ENCODE results near the gene SYS1. TPM values are rescaled to one million over a fixed set of nuclear protein-coding genes. Genes with fewer than 3 reads are reported as not detected.

SYS1 gene
- total RNA-seq, 1 experiment from 2014 or later, result 38.8 TPM

DNA sequence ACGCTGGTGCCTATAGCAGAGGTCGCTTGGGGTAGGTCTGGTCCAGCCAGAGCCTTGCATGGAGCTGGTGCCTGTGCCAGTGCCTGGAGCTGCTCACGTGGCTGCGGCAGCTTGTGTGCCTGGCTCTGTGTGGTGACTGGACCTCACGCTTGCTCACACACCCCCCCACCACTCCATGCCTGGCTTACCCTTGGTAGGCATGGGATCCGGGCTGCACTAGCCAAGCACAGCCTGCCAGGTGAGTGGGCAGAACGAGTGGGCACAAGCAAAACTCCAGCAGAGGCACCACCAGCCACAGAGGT is 32.1 kb downstream of the SYS1 start:
- TF ChIP-seq, protein P1, sequence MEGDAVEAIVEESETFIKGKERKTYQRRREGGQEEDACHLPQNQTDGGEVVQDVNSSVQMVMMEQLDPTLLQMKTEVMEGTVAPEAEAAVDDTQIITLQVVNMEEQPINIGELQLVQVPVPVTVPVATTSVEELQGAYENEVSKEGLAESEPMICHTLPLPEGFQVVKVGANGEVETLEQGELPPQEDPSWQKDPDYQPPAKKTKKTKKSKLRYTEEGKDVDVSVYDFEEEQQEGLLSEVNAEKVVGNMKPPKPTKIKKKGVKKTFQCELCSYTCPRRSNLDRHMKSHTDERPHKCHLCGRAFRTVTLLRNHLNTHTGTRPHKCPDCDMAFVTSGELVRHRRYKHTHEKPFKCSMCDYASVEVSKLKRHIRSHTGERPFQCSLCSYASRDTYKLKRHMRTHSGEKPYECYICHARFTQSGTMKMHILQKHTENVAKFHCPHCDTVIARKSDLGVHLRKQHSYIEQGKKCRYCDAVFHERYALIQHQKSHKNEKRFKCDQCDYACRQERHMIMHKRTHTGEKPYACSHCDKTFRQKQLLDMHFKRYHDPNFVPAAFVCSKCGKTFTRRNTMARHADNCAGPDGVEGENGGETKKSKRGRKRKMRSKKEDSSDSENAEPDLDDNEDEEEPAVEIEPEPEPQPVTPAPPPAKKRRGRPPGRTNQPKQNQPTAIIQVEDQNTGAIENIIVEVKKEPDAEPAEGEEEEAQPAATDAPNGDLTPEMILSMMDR (conservative IDR thresholded peaks at IDR 0.05), result no peak
- TF ChIP-seq EZH2 (IDR thresholded peaks at IDR 0.05; ENCODE audit: low read depth), result no peak
- no peak overlapping the region for H3K4me2 ChIP-seq
- ChIA-PET POLR2A (ENCODE audit: unreplicated experiment) (no interaction called here), CTCF (no interaction called here)
- H3K27me3 ChIP-seq (ENCODE audit: insufficient read depth, low read depth), result no peaks in the 10 kb centered on the region
- no peaks in the 10 kb centered on the region for H3F3A ChIP-seq (ENCODE audit: insufficient read depth, low read depth)
- H2AFZ ChIP-seq, result no peak overlapping the region
- no peaks in the 10 kb centered on the region for H3K36me3 ChIP-seq (ENCODE audit: low read depth)
- intact Hi-C loops (cut with micrococcal nuclease; ENCODE audit: unreplicated experiment), result no loop called here
- DNase-seq, result no peak
- H4K20me1 ChIP-seq (ENCODE audit: insufficient read depth), result no peaks in the 10 kb centered on the region
- H3K79me2 ChIP-seq (ENCODE audit: low read depth), result no peaks in the 10 kb centered on the region
- no peaks in the 10 kb centered on the region for H3K4me1 ChIP-seq (replicated peaks; ENCODE audit: insufficient read depth)
- no peaks in the 10 kb centered on the region for H3K9me2 ChIP-seq (ENCODE audit: insufficient read depth)
- no peak overlapping the region for H3K4me3 ChIP-seq
- peaks cover 5% of the 10 kb centered on the region; the same call in 1 of the 2 replicates for H3K9me3 ChIP-seq (ENCODE audit: insufficient read depth, low read depth)
- BruUV-seq (replicated peaks), result no TSS peak
- no peak overlapping the region for H3K27ac ChIP-seq

DNA sequence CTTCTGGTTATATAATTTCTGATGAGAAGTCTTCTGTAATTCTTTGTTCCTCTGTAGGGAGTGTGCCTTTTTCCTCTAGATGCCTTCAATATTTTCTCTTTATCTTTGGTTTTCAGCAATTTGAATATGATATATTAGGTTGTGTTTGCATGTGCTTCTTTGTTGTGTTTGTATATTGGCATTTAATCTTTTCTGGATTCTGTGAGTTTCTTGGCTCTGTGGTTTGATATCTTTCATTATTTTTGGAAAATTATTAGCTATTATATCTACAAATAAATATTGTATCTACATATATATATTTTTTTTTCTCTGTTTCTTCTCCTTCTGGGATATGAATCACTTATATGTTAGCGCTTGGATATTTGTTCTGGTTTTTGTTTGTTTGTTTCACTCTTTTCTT is 36.1 kb downstream of the SYS1 start:
- Histone ChIP-seq H3K27ac (no peak overlapping the region), H3K4me3 (no peak overlapping the region), H3K36me3 (ENCODE audit: low read depth) (no peaks in the 10 kb centered on the region), H3K9me2 (ENCODE audit: insufficient read depth) (no peaks in the 10 kb centered on the region), H3K4me2 (no peak overlapping the region), H3K4me1 (replicated peaks; ENCODE audit: insufficient read depth) (no peaks in the 10 kb centered on the region), H3K27me3 (ENCODE audit: insufficient read depth, low read depth) (no peaks in the 10 kb centered on the region), H3K79me2 (ENCODE audit: low read depth) (no peaks in the 10 kb centered on the region), H4K20me1 (ENCODE audit: insufficient read depth) (no peaks in the 10 kb centered on the region), H3K9me3 (ENCODE audit: insufficient read depth, low read depth) (peaks cover 24% of the 10 kb centered on the region; the same call in 1 of the 2 replicates), H3F3A (ENCODE audit: insufficient read depth, low read depth) (peaks cover 3% of the 10 kb centered on the region; the same call in 1 of the 2 replicates), H2AFZ (no peak overlapping the region)
- intact Hi-C loops (cut with micrococcal nuclease; ENCODE audit: unreplicated experiment), result no loop called here
- ChIA-PET POLR2A (ENCODE audit: unreplicated experiment) (interaction anchor here (0.6 to 0.7 kb wide), 2 partner anchors 19 to 38 kb away, joined by 4 to 8 read pairs; no protein-coding TSS in a partner anchor), CTCF (no interaction called here)
- DNase-seq, result no peak
- no TSS peak for BruUV-seq (replicated peaks)
- TF ChIP-seq, protein P1 (conservative IDR thresholded peaks at IDR 0.05), result no peak
- no peak for TF ChIP-seq EZH2 (IDR thresholded peaks at IDR 0.05; ENCODE audit: low read depth)

DNA sequence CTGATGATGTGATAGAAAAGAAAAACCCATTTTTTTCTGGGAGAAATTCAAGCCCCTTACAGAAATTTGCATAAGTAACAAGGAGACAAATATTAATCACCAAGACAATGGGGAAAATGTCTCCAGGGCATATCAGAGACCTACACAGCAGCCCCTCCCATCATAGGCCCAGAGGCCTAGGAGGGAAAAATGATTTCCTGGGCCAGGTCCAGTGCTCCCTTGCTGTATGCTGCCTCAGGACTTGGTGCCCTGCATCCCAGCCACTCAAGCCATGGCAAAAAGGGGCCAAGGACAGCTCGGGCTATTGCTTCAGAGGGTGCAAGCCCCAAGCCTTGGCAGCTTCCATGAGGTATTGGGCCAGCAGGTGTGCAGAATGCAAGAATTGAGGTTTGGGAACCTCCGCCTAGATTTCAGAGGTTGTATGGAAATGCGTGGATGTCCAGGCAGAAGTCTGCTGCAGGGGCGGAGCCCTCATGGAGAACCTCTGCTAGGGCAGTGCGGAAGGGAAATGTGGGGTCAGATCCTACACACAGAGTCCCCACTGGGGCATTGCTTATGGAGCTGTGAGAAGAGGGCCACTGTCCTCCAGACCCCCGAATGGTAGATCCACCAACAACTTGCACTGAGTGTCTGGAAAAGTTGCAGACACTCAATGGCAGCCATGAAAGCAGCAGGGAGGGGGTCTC is 37.5 kb downstream of the SYS1 start:
- CTCF ChIA-PET, result no interaction called here

More for the DNA sequence above, 37.5 kb downstream of the SYS1 start:
- intact Hi-C loops (cut with micrococcal nuclease; ENCODE audit: unreplicated experiment), result no loop called here
- Histone ChIP-seq H3K27ac (no peak overlapping the region), H3K4me1 (replicated peaks; ENCODE audit: insufficient read depth) (no peaks in the 10 kb centered on the region), H3K4me3 (no peak overlapping the region), H3K27me3 (ENCODE audit: insufficient read depth, low read depth) (no peaks in the 10 kb centered on the region), H3K9me3 (ENCODE audit: insufficient read depth, low read depth) (peaks cover 24% of the 10 kb centered on the region; the same call in 1 of the 2 replicates), H3K9me2 (ENCODE audit: insufficient read depth) (no peaks in the 10 kb centered on the region), H3F3A (ENCODE audit: insufficient read depth, low read depth) (peaks cover 10% of the 10 kb centered on the region), H4K20me1 (ENCODE audit: insufficient read depth) (no peaks in the 10 kb centered on the region), H2AFZ (no peak overlapping the region), H3K36me3 (ENCODE audit: low read depth) (no peaks in the 10 kb centered on the region), H3K79me2 (ENCODE audit: low read depth) (no peaks in the 10 kb centered on the region), H3K4me2 (no peak overlapping the region)
- TF ChIP-seq EZH2 (IDR thresholded peaks at IDR 0.05; ENCODE audit: low read depth), result no peak
- TF ChIP-seq, protein P1 (conservative IDR thresholded peaks at IDR 0.05), result no peak
- DNase-seq, result no peak
- POLR2A ChIA-PET (ENCODE audit: unreplicated experiment), result no interaction called here
- BruUV-seq (replicated peaks), result no TSS peak
